Endothelial cell (in vitro differentiated cells): ENCODE results near the gene ZNF148. TPM values are rescaled to one million over a fixed set of nuclear protein-coding genes. Genes with fewer than 3 reads are reported as not detected.
"Not testable (repeated sequence)": the region's sequence is repeated elsewhere in the genome, so short reads cannot be mapped to it uniquely, and the experiment has no call there.

Experiments used
- DNase-seq: peaks from one replicate; pipeline ENCODE4 v3.0.0; 2021; ENCODE audit warnings: low spot score
- H3K27ac Mint-ChIP-seq: one replicate; pipeline ENCODE4 v1.8.0; 2021; ENCODE audit warnings: mixed read lengths, inconsistent platforms; ENCODE audit not compliant: unreplicated experiment
- H3K27me3 Mint-ChIP-seq: one replicate; pipeline ENCODE4 v1.8.0; 2021; ENCODE audit warnings: mild to moderate bottlenecking, moderate library complexity, mixed read lengths, inconsistent platforms; ENCODE audit not compliant: unreplicated experiment
- H3K36me3 Mint-ChIP-seq: one replicate; pipeline ENCODE4 v1.8.0; 2021; ENCODE audit warnings: mild to moderate bottlenecking, low read depth, mixed read lengths, inconsistent platforms; ENCODE audit not compliant: unreplicated experiment
- H3K4me1 Mint-ChIP-seq: one replicate; pipeline ENCODE4 v1.8.0; 2021; ENCODE audit warnings: mild to moderate bottlenecking, mixed read lengths, inconsistent platforms; ENCODE audit not compliant: unreplicated experiment
- H3K4me3 Mint-ChIP-seq: one replicate; pipeline ENCODE4 v1.8.0; 2021; ENCODE audit warnings: mild to moderate bottlenecking, mixed read lengths, inconsistent platforms; ENCODE audit not compliant: unreplicated experiment
- H3K9me3 Mint-ChIP-seq: one replicate; pipeline ENCODE4 v1.8.0; 2021; ENCODE audit warnings: mixed read lengths, inconsistent platforms; ENCODE audit not compliant: unreplicated experiment
- total RNA-seq: library from RNA; stranded (reverse); fragmentation: NEBNext Ultra II Directional; extraction: Animal tissue kit (Norgen Biotek cat#: 25700); gene quantifications from one replicate; pipeline ENCODE4 v1.2.1, GENCODE V29; 2021; ENCODE audit not compliant: unreplicated experiment
- TF ChIP-seq, protein P1 (sequence below): fragments of 200-600 bp; sonication (generic); IDR thresholded peaks from one replicate; pipeline ENCODE4 v1.5.0; 2021; ENCODE audit warnings: antibody characterized with exemption; ENCODE audit not compliant: unreplicated experiment

Gene ZNF148
- total RNA-seq, 1 donor from 2014 or later = 34.3 TPM

DNA sequence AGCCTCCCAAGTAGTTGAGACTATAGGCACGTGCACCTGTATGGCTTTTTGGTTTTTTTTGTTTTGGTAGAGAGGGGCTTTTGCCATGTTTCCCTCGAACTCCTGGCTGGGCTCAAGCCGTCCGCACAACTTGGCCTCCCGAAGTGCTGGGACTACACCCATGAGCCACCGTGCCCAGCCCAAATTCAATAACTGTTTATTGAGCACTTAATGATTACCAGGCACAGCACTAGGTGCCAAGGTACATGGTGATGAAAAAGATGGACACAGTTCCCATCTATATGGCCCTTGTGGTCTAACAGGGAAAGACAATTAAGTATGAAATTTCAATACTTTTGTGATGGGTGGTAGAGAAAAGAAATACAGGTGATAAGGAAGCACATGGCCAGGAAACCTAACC lies 35.8 kb upstream of the ZNF148 start:
- DNase-seq = no peak
- H3K27ac Mint-ChIP-seq = no peak overlapping the region
- no peaks in the 10 kb centered on the region for H3K4me1 Mint-ChIP-seq
- H3K9me3 Mint-ChIP-seq = peaks cover 4% of the 10 kb centered on the region
- H3K27me3 Mint-ChIP-seq = peaks cover 3% of the 10 kb centered on the region
- H3K4me3 Mint-ChIP-seq = no peak overlapping the region
- H3K36me3 Mint-ChIP-seq = no peaks in the 10 kb centered on the region
- TF ChIP-seq, protein P1, sequence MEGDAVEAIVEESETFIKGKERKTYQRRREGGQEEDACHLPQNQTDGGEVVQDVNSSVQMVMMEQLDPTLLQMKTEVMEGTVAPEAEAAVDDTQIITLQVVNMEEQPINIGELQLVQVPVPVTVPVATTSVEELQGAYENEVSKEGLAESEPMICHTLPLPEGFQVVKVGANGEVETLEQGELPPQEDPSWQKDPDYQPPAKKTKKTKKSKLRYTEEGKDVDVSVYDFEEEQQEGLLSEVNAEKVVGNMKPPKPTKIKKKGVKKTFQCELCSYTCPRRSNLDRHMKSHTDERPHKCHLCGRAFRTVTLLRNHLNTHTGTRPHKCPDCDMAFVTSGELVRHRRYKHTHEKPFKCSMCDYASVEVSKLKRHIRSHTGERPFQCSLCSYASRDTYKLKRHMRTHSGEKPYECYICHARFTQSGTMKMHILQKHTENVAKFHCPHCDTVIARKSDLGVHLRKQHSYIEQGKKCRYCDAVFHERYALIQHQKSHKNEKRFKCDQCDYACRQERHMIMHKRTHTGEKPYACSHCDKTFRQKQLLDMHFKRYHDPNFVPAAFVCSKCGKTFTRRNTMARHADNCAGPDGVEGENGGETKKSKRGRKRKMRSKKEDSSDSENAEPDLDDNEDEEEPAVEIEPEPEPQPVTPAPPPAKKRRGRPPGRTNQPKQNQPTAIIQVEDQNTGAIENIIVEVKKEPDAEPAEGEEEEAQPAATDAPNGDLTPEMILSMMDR = no peak

DNA sequence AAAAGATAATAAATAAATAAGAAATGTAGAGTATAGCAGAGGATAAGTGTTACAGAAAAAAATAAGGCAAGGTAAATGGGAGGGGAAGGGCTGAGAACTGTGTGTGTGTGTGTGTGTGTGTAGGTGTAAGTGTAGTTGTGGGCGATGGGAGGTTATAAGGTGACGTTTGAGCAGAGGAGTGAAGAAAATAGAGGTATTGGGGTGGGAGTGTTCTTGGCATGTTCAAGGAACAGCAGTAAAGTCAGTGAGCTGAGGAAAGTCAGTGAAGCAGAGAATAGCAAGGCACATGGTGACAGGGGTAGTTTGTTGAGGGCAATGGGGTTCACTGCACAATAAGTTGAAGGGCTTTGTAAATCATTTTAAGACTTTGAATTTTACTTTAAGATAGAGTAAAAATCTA lies 30.9 kb upstream of the ZNF148 start:
- TF ChIP-seq, protein P1 = no peak
- H3K4me3 Mint-ChIP-seq = no peak overlapping the region
- no peaks in the 10 kb centered on the region for H3K4me1 Mint-ChIP-seq
- peaks cover 4% of the 10 kb centered on the region for H3K9me3 Mint-ChIP-seq
- no peak overlapping the region for H3K27ac Mint-ChIP-seq
- H3K27me3 Mint-ChIP-seq = peaks cover 3% of the 10 kb centered on the region
- H3K36me3 Mint-ChIP-seq = no peaks in the 10 kb centered on the region
- no peak for DNase-seq

DNA sequence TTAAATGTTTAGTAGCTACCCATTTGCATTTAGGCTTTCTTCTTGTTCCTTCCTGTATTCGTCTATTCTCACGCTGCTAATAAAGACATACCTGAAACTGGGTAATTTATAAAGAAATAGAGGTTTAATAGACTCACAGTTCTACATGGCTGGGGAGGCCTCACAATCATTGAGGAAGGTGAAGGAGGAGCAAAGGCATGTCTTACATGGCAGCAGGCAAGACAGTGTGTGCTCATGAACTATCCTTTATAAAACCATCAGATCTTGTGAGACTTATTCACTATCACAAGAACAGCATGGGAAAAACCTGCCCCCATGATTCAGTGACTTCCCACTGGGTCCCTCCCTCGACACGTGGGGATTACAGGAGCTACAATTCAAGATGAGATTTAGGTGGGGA lies 30.4 kb upstream of the ZNF148 start:
- not testable (repeated sequence) for H3K27ac Mint-ChIP-seq, H3K4me1 Mint-ChIP-seq, H3K27me3 Mint-ChIP-seq, H3K4me3 Mint-ChIP-seq, DNase-seq, H3K36me3 Mint-ChIP-seq, H3K9me3 Mint-ChIP-seq

DNA sequence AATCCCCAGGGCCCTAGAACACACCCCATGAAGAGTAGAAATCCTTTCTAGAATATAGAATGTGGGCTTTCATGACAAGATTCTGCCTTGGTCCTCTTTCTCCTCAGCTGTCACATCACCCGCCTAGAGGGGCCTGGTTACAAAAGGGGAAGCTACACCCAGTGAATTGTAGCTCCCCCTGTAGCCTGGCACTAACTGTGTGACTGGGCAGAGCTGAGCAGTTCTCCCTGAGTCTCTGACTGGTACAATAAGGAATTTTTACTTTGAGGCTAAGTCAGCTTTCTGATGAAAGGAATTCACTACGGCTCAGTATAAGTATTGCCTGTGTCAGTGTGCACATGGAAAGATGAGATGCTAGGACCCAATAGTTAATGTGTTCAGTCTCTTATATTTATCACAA lies 28.7 kb upstream of the ZNF148 start:
- Mint-ChIP-seq H3K4me1 (no peaks in the 10 kb centered on the region), H3K27ac (no peak overlapping the region)
- no peak for DNase-seq

DNA sequence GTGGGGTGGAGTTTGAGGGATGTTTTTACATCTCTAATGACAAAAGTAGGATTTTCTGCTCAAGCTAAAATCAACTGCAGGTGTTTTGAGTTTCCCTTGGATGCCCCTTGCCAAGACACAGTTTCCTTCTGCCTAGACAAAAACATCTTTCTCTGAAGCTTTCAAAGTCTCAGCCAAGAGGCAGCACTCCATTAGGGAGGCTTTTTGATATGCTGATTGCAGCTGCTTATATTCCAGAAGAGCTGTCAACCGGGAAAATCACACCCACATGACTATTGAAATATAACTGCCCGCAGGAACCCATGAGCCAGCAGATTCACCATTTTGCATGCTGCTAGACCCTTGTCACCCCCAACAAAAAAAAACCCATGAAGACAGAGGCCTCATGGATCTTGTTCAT lies 27.5 kb upstream of the ZNF148 start:
- no peak for DNase-seq
- H3K4me1 Mint-ChIP-seq = no peaks in the 10 kb centered on the region

More for the DNA sequence above, 28.7 kb upstream of the ZNF148 start:
- H3K36me3 Mint-ChIP-seq = no peaks in the 10 kb centered on the region
- peaks cover 3% of the 10 kb centered on the region for H3K27me3 Mint-ChIP-seq
- TF ChIP-seq, protein P1 = no peak
- H3K4me3 Mint-ChIP-seq = no peak overlapping the region
- H3K9me3 Mint-ChIP-seq = peaks cover 4% of the 10 kb centered on the region

More for the DNA sequence above, 27.5 kb upstream of the ZNF148 start:
- Mint-ChIP-seq H3K9me3 (peaks cover 4% of the 10 kb centered on the region), H3K27ac (no peak overlapping the region), H3K4me3 (no peak overlapping the region), H3K27me3 (peaks cover 3% of the 10 kb centered on the region), H3K36me3 (no peaks in the 10 kb centered on the region)
- TF ChIP-seq, protein P1 = no peak
